Fibroblast of mammary gland (primary cell): ENCODE data around the gene ZNF333.

Experiments used
- DNase-seq: peaks from one replicate; pipeline ENCODE4 v3.0.0-alpha.2; 2010; ENCODE audit warnings: low read depth
- H3K4me3 ChIP-seq: 2 replicates; pipeline ENCODE4 v1.5.1; 2011; ENCODE audit warnings: low read depth, mild to moderate bottlenecking, low read length, moderate library complexity; ENCODE audit not compliant: control insufficient read depth
- TF ChIP-seq, protein P1 (sequence below): conservative IDR thresholded peaks from 2 replicates; pipeline ENCODE4 v1.5.1; 2011; ENCODE audit warnings: low read depth, low read length, inconsistent platforms; ENCODE audit not compliant: control insufficient read depth, insufficient read depth

The ZNF333 gene

DNA sequence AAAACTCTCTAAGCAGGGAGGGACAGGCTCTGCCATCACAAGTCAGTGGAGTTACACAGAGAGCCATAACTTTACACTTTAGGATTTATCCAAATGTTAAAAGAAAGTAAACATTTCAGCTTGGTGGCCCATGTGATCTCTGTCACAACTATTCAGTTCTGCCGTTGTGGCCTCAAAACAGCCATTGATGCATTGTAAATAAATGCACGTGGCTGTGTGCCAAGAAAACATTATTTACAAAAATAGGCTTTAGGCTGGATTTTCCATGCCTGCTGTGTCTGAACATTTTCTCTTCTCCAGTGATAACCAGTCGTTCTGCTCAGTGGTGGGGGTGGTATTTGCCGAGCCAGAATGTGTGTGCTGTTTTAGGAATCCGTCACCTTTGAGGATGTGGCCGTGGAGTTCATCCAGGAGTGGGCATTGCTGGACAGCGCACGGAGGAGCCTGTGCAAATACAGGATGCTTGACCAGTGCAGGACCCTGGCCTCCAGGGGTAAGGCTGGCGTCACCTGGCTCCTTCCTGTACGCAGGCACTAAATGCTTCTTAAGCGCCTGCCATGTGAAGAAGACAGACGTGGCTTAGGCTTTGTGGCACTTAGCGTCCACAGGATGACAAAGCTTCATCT lies 4.9 kb downstream of the ZNF333 start:
- TF ChIP-seq, protein P1, sequence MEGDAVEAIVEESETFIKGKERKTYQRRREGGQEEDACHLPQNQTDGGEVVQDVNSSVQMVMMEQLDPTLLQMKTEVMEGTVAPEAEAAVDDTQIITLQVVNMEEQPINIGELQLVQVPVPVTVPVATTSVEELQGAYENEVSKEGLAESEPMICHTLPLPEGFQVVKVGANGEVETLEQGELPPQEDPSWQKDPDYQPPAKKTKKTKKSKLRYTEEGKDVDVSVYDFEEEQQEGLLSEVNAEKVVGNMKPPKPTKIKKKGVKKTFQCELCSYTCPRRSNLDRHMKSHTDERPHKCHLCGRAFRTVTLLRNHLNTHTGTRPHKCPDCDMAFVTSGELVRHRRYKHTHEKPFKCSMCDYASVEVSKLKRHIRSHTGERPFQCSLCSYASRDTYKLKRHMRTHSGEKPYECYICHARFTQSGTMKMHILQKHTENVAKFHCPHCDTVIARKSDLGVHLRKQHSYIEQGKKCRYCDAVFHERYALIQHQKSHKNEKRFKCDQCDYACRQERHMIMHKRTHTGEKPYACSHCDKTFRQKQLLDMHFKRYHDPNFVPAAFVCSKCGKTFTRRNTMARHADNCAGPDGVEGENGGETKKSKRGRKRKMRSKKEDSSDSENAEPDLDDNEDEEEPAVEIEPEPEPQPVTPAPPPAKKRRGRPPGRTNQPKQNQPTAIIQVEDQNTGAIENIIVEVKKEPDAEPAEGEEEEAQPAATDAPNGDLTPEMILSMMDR: no peak
- H3K4me3 ChIP-seq: no peak overlapping the region
- no peak for DNase-seq

DNA sequence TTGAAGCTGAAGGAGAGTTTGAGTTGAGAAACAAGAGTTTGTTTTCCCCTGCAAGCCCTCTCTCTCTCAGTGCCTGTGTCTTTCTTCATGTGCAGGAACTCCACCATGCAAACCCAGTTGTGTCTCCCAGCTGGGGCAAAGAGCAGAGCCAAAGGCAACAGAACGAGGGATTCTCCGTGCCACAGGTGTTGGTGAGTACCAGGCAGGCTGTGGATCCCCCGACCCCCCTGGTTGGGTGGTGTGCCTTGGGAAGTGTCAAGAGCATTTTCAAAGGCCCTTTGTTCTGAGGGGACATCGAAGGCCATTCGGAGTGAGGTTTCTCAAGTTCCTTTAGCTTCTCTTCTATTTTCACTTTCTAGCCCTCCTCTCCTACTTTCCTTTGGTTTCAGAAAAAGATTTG lies 5.6 kb downstream of the ZNF333 start:
- DNase-seq: no peak
- no peak overlapping the region for H3K4me3 ChIP-seq
- TF ChIP-seq, protein P1: no peak

DNA sequence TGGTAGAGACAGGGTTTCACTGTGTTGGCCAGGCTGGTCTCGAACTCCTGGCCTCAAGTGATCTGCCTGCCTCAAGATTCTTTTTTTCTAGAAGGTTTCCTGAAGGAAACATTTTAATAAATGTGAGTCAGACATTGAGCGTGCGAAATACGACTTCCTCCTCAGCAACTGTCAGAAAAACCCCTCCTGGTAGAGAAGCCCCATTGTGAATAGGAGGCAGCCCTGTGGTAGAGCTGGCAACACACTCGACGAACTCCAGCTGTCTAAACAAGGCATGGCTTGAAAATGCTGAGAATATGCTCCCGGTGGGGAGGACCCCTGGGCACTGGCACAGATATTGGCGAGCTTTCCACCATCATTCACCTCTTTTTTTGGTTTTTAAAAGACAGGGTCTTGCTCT lies 9.8 kb downstream of the ZNF333 start:
- TF ChIP-seq, protein P1: no peak
- no peak for DNase-seq

DNA sequence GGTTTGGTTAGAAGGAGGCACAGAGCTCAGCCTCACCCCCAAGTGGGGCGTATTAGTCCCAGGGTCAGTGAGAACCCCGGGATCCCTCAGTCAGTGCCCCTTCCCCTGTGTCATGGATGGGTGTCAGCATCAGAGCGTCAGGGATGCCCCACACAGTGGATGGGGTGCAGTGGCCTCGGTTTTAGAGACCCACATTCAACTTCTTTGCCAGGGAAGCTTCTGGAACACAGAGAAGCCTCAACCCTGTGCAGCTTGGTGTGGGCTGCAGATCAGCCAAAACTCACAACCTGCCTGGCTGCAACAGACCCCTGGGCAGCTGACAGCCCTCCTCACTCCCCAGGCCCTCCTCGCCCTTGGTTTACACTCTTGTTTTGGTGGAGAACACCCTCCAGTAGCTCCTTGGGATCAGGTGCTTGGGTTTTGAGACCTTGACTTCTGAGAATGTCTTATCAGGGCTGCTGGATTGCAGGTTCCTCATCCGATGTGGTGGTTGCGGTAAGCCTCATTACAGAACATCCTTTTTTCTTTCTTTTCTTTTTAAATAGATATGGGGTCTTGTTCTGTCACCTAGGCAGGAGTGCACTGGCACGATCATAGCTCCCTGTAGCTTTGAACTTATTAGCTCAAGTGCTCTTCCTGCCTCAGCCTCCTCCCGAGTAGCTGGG lies 11.0 kb downstream of the ZNF333 start:
- H3K4me3 ChIP-seq: no peak overlapping the region
- DNase-seq: no peak
- TF ChIP-seq, protein P1: no peak

More for the DNA sequence above, 9.8 kb downstream of the ZNF333 start:
- no peak overlapping the region for H3K4me3 ChIP-seq

DNA sequence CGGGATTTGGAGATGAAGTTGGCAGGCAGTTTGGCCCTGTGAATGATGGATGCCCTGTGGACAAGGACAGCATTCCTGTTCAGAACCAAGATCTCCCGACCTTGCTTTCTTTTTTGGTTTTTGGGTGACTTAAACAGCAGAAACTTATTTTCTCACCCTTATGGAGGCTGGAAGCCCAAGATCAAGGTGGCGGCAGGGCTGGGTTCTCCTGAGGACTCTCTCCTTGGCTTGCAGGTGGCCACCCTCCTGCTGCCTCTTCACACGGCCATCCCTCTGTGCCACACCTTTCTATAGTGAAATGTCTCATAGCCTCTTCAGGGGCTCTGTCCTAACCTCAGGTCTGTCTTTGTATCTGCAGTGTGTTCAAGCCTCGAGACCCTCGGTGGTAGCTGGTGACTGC lies 14.0 kb downstream of the ZNF333 start:
- TF ChIP-seq, protein P1: no peak
- no peak overlapping the region for H3K4me3 ChIP-seq
- no peak for DNase-seq

DNA sequence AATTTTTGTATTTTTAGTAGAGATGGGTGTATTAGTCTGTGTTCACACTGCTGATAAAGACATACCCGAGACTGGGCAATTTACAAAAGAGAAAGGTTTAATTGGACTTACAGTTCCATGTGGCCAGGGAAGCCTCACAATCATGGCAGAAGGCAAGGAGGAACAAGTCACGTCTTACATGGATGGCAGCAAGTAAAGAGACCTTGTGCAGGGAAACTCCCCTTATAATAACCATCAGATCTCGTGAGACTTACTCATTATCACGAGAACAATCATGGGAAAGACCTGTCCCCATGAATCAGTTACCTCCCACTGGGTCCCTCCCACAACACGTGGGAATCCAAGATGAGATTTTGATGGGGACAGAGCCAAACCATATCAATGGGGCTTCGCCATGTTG lies 14.6 kb downstream of the ZNF333 start:
- TF ChIP-seq, protein P1: no peak
- DNase-seq: no peak
- H3K4me3 ChIP-seq: no peak overlapping the region

DNA sequence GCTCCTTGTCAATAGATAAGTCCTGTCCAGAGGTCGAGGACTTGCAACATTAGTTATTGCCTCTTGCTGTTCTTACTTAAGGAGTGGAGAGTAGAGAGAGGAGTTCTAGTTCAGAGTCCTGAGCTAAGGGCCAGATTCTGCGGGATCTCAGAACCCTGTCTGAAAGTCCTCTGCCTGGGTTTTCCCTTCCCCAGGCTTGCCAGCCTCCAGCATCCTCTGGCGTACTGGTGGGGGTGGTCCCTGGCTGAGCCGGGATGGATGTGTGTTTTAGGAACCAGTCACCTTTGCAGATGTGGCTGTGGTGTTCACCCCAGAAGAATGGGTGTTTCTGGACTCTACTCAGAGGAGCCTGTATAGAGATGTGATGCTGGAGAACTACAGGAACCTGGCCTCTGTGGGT lies 26.0 kb downstream of the ZNF333 start:
- H3K4me3 ChIP-seq: no peak overlapping the region

More for the DNA sequence above, 26.0 kb downstream of the ZNF333 start:
- TF ChIP-seq, protein P1: no peak
- DNase-seq: no peak
